SIG-M5 (cell line): ENCODE measurements around the gene CORO1C.
"Not testable (repeated sequence)": the region's sequence is repeated elsewhere in the genome, so short reads cannot be mapped to it uniquely, and the experiment has no call there.

Source experiments
- DNase-seq: peaks from one replicate; lab custom pipeline; 2025; lab: John Stamatoyannopoulos, UW

Gene CORO1C

GRCh38 chr12:108731105-108731865 is at the start of gene CORO1C:
TSS of gene CORO1C (minus strand) at chr12:108731518. CDS start at chr12:108701318, 30,200 bp downstream.
- DNase-seq = peak; percentile 76

- DNase-seq = no peak
Measured at GRCh38 chr12:108779998-108780688, 48.8 kb upstream of the CORO1C start.

DNA sequence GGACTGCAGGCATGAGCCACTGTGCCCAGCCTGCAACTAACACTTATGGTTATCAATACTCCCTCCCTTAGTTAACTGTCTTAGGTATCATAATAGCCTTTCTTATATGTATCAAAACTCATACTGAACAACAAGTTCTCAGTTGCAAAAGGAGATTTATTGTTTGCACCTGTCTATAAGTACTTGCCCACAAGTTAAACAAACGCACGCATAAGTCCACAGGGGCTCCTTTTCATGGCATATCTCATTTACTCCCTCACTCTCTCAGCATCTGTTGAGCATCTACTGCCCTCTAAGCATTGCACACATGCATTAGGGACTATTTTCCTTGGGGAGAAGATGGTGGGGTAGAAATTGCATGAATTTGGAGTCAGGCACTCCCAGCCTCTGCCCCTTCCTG is 46.7 kb upstream of the CORO1C start:
- no peak for DNase-seq

DNA sequence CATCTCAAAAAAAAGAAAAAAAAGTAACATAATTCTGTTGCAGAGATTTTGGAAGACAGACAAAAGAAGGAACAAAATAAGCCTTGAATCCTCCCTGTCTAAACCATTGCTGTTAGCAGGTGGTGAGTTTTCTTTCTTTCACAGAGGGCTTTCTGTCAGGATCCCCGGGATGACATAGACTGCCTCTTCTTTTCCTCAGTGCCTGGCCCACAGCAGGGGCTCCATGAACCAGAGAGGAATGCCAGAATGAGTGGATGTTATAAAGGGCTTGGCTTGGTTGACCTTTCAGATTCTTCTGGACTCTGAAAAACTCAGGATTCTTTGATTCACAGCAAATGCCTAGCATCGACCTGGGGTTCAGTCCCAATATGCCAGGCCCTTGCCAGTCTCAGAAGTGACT is 45.8 kb upstream of the CORO1C start:
- no peak for DNase-seq

- DNase-seq = no peak
Measured at GRCh38 chr12:108773798-108774788, 42.8 kb upstream of the CORO1C start.

DNA sequence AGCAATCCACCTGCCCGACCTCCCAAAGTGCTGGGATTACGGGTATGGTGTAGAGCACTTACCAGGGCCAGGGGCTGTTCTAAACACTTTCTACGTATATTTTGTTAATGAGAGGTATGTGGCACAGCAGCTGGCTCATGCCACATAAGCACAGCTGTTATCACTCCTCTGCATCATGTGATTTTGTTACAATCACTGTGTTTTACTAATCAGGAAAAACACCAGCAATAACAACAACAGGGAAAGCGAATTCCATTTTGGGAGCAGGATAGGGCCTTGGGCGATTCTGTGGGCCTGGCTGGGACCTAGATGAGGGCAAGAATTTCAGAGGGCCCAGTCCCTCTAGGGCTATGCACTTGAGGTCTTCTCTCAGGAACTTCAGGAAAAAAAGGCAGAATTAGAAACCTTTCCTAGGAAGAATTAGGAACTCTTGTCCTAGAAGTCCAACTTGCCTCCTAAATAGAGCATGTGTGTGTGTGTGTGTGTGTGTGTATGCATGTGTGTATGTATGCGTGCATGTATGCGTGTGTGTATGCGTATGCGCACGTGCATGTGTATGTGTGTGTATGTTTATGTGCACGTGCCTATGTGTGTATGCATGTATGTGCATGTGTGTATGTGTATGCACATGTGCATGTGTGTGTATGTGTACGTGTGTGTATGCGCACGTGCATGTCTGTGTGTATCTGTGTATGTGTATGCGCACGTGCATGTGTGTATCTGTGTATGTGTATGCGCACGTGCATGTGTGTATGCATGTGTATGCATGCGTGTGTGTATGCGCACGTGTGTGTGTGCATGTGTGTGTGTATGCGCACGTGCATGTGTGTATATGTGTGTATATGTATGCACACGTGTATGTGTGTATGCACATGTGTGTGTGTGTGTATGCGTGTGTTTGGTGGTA is 41.8 kb upstream of the CORO1C start:
- no peak for DNase-seq

DNA sequence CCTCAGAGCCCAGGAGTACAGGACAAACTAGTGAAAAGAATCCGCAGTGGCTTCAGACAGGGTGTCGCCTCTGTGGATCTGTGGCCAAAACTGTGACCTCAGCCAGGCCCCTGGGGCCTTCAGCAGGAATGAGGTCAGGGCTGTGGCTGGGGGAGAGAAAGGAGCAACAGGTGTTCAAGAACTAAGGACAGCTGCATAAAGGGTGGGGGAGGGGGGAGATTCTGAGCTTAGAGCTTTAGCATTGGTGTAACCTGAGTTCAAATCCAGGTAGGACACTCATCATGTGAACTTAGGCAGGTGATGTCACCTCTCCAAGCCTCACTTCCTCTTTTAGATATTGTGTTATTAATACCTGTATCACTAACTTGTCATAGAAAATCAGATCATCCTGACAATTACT is 40.9 kb upstream of the CORO1C start:
- DNase-seq = no peak

GRCh38 chr12:108771835-108772234 is 40.5 kb upstream of the CORO1C start:
- not testable (repeated sequence) for DNase-seq

- DNase-seq = no peak
Measured at GRCh38 chr12:108770963-108771362, 39.6 kb upstream of the CORO1C start.

DNA sequence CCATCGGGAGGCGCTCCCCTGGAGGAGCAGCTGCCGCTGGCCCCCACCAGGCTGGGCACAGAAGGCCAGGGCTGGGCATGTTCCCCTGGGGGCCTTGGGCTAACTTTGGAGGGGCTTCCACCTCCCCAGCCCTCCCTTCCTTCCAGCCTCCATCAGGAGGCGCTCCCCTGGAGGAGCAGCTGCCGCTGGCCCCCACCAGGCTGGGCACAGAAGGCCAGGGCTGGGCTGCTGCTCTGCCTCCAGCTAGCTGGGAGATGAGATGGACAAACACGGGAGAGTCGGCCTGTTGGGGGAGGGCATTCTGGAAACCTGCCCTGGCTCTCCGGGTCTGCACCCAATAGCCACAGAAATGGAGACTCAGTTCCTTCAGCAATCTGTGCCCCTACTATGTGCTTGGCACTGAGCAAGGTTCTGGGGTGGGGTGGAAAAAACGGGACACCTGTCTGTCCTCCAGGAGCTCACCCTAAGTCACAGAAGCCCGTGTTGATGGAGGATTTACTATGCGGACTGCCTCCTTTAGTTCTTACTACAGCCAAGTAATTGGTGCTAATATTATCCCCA is 39.0 kb upstream of the CORO1C start:
- no peak for DNase-seq

- DNase-seq = no peak
Measured at GRCh38 chr12:108768591-108769500, 37.5 kb upstream of the CORO1C start.

GRCh38 chr12:108766294-108766693 is 35.0 kb upstream of the CORO1C start:
- DNase-seq = no peak

DNA sequence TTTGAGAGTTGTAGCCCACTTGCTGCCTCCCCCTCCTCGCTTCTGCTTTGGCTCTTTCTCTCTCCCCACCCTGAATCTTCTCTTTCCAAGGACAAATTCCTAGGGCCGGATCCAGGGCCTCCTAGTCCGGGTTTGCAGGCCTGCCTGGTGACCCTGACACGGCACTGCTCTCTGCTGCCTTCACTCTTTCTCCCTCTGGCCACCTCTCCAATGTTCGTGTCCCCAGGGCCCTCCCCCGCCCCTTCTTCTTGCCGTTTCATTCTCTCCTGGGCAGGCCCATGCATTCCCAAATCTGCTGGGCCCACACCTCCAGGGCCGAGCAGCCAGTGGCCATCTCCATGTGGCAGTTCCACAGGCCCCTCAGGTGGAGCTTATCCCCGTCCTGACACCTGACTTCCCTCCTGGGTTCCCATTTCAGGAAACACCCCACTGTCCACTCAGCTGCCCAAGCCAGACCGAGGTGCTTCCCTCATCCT is 34.0 kb upstream of the CORO1C start:
- DNase-seq = no peak

DNA sequence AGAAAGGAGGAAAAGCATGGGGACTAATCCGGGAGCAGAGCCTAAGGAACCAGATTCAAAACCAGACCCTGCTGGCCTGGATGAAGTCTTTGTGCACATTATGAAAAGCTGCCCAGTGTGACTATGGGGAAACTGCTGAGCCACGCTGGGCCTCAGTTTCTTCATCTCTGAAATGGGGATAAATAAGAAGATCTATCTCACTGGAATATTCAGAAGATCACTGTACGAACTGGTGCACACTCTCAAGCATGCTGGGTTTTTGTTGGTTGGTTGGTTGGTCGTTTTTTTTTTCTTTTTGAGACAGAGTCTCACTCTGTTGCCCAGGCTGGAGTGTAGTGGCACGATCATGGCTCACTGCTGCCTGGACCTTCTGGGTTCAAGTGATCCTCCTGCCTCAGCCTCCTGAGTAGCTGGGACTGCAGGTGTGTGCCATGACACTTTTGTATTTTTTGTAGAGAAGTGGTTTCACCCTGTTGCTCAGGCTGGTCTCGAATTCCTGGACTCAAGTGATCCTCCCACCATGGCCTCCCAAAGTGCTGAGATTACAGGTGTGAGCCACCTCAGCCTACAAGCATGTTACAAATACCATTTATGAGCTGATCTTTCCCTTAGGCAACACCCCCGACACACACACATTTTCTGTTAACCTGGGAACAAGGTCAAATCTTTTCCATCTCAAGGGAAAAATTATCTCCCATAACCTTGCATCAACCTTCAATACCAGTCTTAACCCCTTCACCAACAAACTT is 33.4 kb upstream of the CORO1C start:
- no peak for DNase-seq

- DNase-seq = no peak
Measured at GRCh38 chr12:108761226-108761625, 29.9 kb upstream of the CORO1C start.

GRCh38 chr12:108759924-108760323 is 28.6 kb upstream of the CORO1C start:
- no peak for DNase-seq

DNA sequence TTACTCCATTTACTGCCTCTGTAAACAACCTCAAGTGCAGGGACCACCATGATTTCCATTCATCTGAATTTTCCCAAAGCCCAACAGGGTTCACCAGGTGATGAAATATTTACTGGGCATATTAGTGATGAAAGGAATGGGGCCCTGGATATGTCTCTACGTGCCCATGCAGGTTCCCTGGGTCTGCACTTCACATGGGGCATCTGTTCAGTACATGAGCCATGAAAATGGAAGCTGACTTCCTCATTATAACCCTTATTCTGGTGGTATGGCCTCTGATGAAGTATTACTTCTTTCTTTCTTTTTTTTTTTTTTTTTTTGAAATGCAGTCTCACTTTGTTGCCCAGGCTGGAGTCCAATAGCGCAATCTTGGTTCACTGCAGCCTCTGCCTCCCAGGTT is 26.5 kb upstream of the CORO1C start:
- DNase-seq = no peak

- DNase-seq = no peak
Measured at GRCh38 chr12:108756421-108756820, 25.1 kb upstream of the CORO1C start.

DNA sequence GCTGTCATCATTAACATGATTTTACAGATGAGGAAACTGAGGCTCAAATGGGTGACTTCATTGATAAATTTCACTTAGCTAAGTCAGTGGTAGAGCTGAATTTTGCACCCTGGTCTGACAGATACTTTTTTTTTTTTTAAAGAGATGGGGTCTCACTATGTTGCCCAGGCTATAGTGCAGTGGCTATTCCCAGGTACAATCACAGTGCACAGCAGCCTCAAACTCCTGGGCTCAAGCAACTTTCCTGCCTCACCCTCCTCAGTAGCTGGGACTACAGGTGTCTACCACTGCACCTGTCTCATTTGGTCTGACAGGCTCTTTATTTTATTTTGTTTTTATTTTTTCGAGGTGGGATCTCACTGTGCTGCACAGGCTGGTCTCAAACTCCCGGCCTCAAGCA is 24.2 kb upstream of the CORO1C start:
- DNase-seq = no peak
